Breast epithelium (tissue), 3 donors: Measurements from ENCODE around the gene FSIP1.

ENCODE experiments used
- CTCF ChIP-seq, 3 donors: fragments of 450-650 bp; IDR thresholded peaks; one replicate each; pipeline ENCODE4 v1.5.1; 2016 to 2017; ENCODE audit warnings: antibody characterized with exemption in 3 of 3, mild to moderate bottlenecking in 3 of 3, moderate library complexity in 3 of 3
- POLR2A ChIP-seq: fragments of 450-650 bp; IDR thresholded peaks from one replicate; pipeline ENCODE4 v1.6.1; 2016; ENCODE audit warnings: antibody characterized with exemption, mild to moderate bottlenecking, moderate library complexity

- TF ChIP-seq POLR2A (no peak), CTCF (IDR thresholded peaks at IDR 0.05) (no peak)
These were observed 78.0 kb downstream of the FSIP1 start for GRCh38 chr15:39704689-39705088.
